CD4-positive, alpha-beta T cell treated with Interleukin-4 for 1 hour (primary cell): Measurements from ENCODE around the gene ECE2.

Experiments used
- DNase-seq, 2 donors: peaks; one replicate each; pipeline ENCODE4 v3.0.0-alpha.2; 2020 to 2022

ECE2 gene

GRCh38 chr3:184315871-184316661 is 40.2 kb downstream of the ECE2 start:
- DNase-seq: peak in 1 of 2 donors; percentile 34

- no peak for DNase-seq
These were observed 41.0 kb downstream of the ECE2 start for GRCh38 chr3:184316792-184317191.

DNA sequence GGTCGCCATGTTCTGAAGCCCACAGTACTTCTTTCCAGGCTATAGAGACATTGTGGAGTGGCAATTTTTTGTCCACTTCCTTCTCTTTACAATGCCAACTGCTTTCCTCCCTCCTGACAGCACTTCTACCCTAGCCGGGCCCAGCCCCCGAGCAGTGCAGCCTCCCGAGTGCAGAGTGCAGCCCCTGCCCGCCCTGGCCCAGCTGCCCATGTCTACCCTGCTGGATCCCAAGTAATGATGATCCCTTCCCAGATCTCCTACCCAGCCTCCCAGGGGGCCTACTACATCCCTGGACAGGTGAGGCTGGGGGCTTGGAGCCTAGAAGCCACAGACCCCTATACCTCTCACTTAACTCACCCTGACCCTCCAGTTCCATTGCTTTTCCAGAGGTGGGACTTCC is 41.4 kb downstream of the ECE2 start:
- DNase-seq: no peak

GRCh38 chr3:184320104-184320445 is 44.3 kb downstream of the ECE2 start:
- DNase-seq: peak in 1 of 2 donors; percentile 65

GRCh38 chr3:184321666-184322065 is 45.8 kb downstream of the ECE2 start:
- no peak for DNase-seq

- peak in 1 of 2 donors; percentile 61 for DNase-seq
These were observed 47.1 kb downstream of the ECE2 start for GRCh38 chr3:184322731-184323487.

GRCh38 chr3:184323696-184324095 is 47.9 kb downstream of the ECE2 start:
- DNase-seq: no peak

DNA sequence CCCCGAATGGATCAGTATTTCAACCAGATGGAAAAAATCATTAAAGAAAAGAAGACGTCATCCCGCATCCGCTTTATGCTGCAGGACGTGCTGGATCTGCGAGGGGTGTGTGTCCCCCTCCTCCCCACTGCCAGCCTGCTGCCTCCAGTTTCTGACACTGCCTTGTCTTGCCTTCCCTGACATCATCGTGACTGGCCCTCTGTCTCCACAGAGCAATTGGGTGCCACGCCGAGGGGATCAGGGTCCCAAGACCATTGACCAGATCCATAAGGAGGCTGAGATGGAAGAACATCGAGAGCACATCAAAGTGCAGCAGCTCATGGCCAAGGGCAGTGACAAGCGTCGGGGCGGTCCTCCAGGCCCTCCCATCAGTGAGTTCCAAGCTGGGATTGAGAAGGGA is 49.4 kb downstream of the ECE2 start:
- no peak for DNase-seq

GRCh38 chr3:184325715-184326369 is 50.0 kb downstream of the ECE2 start:
- DNase-seq: no peak

- no peak for DNase-seq
These were observed 51.3 kb downstream of the ECE2 start for GRCh38 chr3:184327171-184327570.

GRCh38 chr3:184328516-184328915 is 52.7 kb downstream of the ECE2 start:
- no peak for DNase-seq

DNA sequence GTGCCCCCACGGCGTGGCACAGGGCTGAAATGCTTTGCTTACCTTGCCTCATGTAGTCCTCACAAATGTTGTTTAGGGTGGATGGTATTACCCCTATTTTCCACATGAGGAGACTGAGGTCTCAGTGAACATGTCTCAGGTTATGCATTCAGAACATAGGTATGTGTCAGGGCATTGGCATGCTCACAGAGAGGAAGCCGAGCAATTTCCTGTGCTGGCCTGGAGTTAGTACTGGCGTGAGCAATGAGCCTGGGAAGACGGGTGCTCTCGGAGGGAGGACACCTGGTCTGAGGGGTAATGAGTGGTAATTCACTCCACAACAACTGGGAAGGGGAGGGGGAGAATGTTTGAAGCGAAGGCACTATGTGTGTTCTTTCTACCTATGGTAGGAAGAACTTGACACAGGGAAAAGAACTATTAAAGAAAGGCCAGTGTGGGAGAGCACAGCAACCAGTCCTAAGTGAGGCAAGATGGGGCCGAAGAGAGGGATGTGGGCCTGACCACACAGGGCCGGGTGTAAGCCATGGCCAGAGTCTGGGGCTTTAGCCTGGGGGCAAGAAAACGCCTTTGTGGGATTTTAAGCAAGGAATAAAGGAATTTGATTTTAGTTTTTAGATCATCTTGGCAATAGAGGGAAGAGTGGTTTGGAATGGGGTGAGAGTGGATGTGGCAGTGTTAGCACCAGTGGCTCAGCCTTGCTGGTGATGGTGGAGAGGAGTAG is 56.7 kb downstream of the ECE2 start:
- DNase-seq: no peak

DNA sequence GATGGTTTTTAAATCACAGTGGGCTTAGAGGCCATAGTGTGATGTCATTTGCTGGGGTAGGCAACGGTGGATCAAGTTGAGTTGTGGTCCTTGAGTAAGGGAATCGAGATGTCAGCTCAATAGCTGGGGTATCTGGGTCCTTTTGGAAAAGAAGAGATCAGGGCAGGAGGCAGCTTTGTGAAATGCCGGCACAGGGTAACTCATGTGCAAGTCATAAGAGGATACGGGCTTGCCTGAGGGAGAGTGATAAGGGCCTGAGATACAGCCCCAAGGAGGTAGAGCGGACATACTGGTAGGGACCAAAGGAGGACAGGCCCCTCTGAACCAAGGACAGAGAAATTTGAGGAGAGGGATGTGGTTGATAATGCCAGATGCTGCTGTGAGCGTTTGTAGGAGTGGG is 57.4 kb downstream of the ECE2 start:
- no peak for DNase-seq

DNA sequence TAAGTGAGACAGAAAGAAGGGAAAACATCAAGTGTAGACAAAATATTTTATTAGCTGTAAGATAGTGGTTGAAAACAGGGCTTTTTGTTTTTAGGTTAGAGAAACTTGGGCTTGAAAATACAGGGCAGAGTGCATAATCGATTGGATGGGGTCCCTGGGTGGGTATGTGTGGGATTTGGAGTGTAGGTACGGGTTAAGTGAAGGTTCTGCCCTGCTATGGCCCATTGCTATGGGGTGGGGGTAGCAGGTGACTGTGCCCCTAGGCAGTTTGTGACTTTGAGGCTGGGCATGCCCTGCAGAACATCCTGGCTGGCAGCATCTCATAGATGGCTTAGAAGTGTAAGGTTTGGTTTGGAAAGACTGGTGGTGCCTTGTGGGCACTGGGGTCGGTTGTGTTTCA is 57.9 kb downstream of the ECE2 start:
- no peak for DNase-seq

DNA sequence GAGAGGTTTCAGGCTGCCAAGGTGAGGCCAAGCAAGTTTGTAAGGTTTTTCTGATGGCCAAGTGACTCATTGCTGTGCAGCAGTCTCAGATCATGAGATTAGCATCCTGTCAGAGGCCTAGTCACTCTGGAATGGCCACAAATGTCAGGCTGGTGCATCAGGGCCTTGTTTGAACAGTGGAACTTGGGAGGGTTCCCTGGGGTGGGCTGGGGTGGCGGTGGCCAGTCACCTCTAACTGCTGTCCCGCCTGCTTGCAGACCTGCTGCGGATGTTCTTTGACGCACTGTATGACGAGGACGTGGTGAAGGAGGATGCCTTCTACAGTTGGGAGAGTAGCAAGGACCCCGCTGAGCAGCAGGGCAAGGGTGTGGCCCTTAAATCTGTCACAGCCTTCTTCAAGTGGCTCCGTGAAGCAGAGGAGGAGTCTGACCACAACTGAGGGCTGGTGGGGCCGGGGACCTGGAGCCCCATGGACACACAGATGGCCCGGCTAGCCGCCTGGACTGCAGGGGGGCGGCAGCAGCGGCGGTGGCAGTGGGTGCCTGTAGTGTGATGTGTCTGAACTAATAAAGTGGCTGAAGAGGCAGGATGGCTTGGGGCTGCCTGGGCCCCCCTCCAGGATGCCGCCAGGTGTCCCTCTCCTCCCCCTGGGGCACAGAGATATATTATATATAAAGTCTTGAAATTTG is 58.8 kb downstream of the ECE2 start:
- DNase-seq: peak; percentile 24 to 44

DNA sequence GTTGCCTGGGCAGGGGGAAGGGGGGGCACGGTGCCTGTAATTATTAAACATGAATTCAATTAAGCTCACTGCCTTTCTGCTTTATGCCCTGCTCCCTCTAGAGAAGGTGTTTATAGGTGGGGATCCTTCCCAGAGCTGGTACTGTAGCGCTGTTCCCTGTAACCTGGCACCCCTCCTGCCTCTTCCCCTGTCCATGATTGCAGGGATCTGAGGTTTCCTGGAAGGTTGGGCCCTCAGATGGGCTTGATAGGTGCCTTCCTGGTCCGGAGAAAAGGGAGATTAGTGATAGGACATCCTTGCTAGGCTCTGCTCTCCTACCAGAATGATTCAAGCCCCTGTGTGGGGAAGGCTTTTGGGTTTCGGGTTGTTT is 59.5 kb downstream of the ECE2 start:
- DNase-seq: no peak

DNA sequence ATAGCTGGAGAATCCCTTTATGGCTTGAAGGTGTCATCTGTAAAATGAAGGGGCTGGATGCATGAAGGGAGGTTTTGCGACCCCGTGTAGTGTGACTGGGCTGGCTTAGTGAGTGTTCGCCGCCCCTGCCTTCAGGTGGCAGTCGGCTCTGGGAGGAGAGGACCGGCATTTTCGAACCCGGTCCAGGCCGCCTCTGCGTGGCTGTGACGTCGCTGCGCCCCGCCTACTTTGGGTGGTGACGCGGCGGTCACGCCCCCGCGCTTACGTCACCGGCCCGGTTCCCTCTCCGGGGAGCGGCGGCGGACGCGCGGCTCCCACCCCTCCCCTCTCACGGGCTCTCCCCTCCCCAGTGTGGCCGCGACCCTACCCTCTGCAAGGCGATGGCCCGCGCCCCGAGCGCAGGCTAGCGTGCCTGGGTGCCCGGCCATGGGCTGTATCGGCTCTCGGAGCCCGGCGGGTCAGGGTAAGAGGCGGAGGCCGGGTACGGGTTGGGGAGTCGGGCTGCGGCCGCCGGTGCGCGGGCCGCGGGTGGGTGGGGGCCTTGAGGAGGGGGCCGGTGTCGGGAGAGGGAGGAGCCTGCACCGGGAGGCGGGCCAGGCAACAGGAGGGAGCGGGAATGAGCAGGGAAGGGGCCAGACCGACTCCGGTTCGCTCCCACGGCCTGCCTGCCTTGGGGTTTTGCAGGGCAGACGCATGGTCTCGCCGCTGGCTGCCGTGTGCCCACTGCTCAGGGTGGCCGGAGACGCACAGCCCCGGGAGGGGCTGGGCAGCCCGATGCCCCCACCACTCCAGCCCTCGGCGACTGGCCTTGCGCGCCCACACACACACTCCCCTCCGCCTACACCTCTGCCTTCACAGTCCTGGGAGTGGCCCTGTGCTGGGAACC is 60.1 kb downstream of the ECE2 start:
- peak; percentile 88 to 91 for DNase-seq

- DNase-seq: no peak
These were observed 61.0 kb downstream of the ECE2 start for GRCh38 chr3:184336547-184337398.

DNA sequence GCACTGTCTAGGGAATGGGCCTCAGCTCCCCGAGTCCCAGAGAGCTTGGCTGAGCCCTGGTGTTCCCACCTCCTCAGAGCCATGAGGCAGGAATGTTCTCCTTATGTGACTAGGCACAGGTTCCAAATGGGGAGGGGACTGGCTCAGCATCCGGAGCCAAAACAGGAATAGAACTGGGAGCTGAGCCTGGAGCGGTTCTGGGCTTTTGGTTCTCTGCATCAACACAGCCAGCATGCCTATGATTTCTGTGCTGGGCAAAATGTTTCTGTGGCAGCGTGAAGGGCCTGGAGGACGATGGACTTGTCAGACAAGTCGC is 61.5 kb downstream of the ECE2 start, which contains the start of gene FAM131A:
Gene FAM131A (plus strand): TSS at position 202 of the 316 bp plus-strand sequence. CDS start 31 bp downstream, at position 233.
- DNase-seq: no peak

GRCh38 chr3:184337981-184338380 is 62.2 kb downstream of the ECE2 start:
- DNase-seq: no peak

- DNase-seq: peak in 1 of 2 donors; percentile 26
These were observed 62.7 kb downstream of the ECE2 start for GRCh38 chr3:184338511-184338945.
